Caco-2 (cell line): ENCODE measurements around the gene SAMD4B. TPM values are rescaled to one million over a fixed set of nuclear protein-coding genes. Genes with fewer than 3 reads are reported as not detected.

Experiments
- BruUV-seq: library from RNA; stranded (reverse); fragments of 400-500 nt; replicated peaks from 2 replicates; lab custom pipeline; 2021; lab: Mats Ljungman, UMichigan
- CTCF ChIA-PET: fragments of 300-600 bp; sonication (Branson Sonifier 250); formaldehyde crosslinking; loops from one replicate; lab custom pipeline; 2022; ENCODE audit warnings: antibody characterized with exemption; lab: Charles Lee
- POLR2A ChIA-PET: fragments of 300-600 bp; sonication (Branson Sonifier 250); formaldehyde crosslinking; loops from one replicate; lab custom pipeline; 2022; ENCODE audit warnings: antibody characterized with exemption; lab: Charles Lee
- DNase-seq, 2 experiments: peaks; one replicate each; pipeline versions ENCODE4 v3.0.0 to v3.0.0-alpha.2; 2020 to 2022
- H3K27me3 ChIP-seq: replicated peaks from 2 replicates; pipeline ENCODE4 v1.6.0; 2011; ENCODE audit warnings: low read length; ENCODE audit not compliant: control insufficient read depth, insufficient read depth
- H3K36me3 ChIP-seq: 2 replicates; pipeline ENCODE4 v1.5.1; 2011; ENCODE audit warnings: low read length; ENCODE audit not compliant: control insufficient read depth, insufficient read depth
- H3K4me1 ChIP-seq: fragments of 250-450 bp; sonication (Bioruptor Pico); 2 replicates; pipeline ENCODE4 v1.5.1; 2020; ENCODE audit warnings: mild to moderate bottlenecking
- H3K4me3 ChIP-seq: 2 replicates; pipeline ENCODE4 v1.5.1; 2011; ENCODE audit warnings: low read depth, mild to moderate bottlenecking, control low read depth, low read length
- H3K9me3 ChIP-seq: fragments of 250-450 bp; sonication (Bioruptor Pico); 2 replicates; pipeline ENCODE4 v1.5.1; 2020; ENCODE audit warnings: mild to moderate bottlenecking, moderate library complexity
- H3K27ac Mint-ChIP-seq: one replicate; pipeline ENCODE4 v1.8.0; 2022; ENCODE audit warnings: mixed read lengths; ENCODE audit not compliant: unreplicated experiment
- H3K27me3 Mint-ChIP-seq: one replicate; pipeline ENCODE4 v1.8.0; 2022; ENCODE audit warnings: mixed read lengths; ENCODE audit not compliant: insufficient read depth, unreplicated experiment
- H3K36me3 Mint-ChIP-seq: one replicate; pipeline ENCODE4 v1.8.0; 2022; ENCODE audit warnings: mild to moderate bottlenecking, mixed read lengths; ENCODE audit not compliant: insufficient read depth, unreplicated experiment
- H3K4me1 Mint-ChIP-seq: one replicate; pipeline ENCODE4 v1.8.0; 2022; ENCODE audit warnings: low read depth, mixed read lengths; ENCODE audit not compliant: unreplicated experiment
- H3K4me3 Mint-ChIP-seq: one replicate; pipeline ENCODE4 v1.8.0; 2022; ENCODE audit warnings: mild to moderate bottlenecking, moderate library complexity, mixed read lengths; ENCODE audit not compliant: unreplicated experiment
- H3K9me3 Mint-ChIP-seq: one replicate; pipeline ENCODE4 v1.8.0; 2022; ENCODE audit warnings: mixed read lengths; ENCODE audit not compliant: unreplicated experiment
- CTCF ChIP-seq, 2 experiments: fragments of 200-600 bp in 1 of 2; IDR thresholded peaks; 1 replicate in 1 of 2; 2 replicates in 1 of 2; pipeline versions ENCODE4 v1.5.1 to v1.8.0; 2011 to 2022; ENCODE audit warnings: antibody characterized with exemption in 1 of 2, control low read depth in 1 of 2, inconsistent platforms in 1 of 2, low read depth in 1 of 2, low read length in 1 of 2, mild to moderate bottlenecking in 1 of 2, moderate library complexity in 1 of 2; ENCODE audit not compliant: insufficient read depth in 1 of 2, severe bottlenecking in 1 of 2, unreplicated experiment in 1 of 2
- intact Hi-C: fragments of 100-400 bp; cut with micrococcal nuclease; formaldehyde crosslinking; loops from one replicate; pipeline ENCODE4 v1.10.0; 2022; ENCODE audit not compliant: unreplicated experiment
- total RNA-seq: library from RNA; stranded (reverse); gene quantifications from 2 replicates; pipeline ENCODE4 v1.2.3, GENCODE V29; 2022

The SAMD4B gene
- total RNA-seq, 1 experiment from 2014 or later: 132 TPM

- ChIA-PET POLR2A (interaction anchor here (0.5 to 0.9 kb wide), 2 partner anchors 15 to 18 kb away, joined by 3 read pairs; partner anchors contain the start of gene RPS16), CTCF (no interaction called here)
- Mint-ChIP-seq H3K9me3 (no peaks in the 10 kb centered on the region), H3K27me3 (no peaks in the 10 kb centered on the region), H3K27ac (no peak overlapping the region), H3K36me3 (peaks cover 51% of the 10 kb centered on the region), H3K4me3 (no peak overlapping the region), H3K4me1 (peaks cover 9% of the 10 kb centered on the region)
- no peak for DNase-seq
- intact Hi-C loops: no loop called here
- H3K9me3 ChIP-seq: no peaks in the 10 kb centered on the region
- H3K27me3 ChIP-seq: no peaks in the 10 kb centered on the region
- H3K4me3 ChIP-seq: no peak overlapping the region
- H3K36me3 ChIP-seq: peaks cover 3% of the 10 kb centered on the region
- no peak for TF ChIP-seq CTCF (IDR thresholded peaks at IDR 0.05; ENCODE audit: insufficient read depth in 1 of 2, low read depth in 1 of 2, low read length in 1 of 2, severe bottlenecking in 1 of 2, unreplicated experiment in 1 of 2)
- no TSS peak for BruUV-seq
- H3K4me1 ChIP-seq: peaks cover 7% of the 10 kb centered on the region; the same call in 1 of the 2 replicates
Observed at GRCh38 chr19:39417463-39418181, 75.4 kb downstream of the SAMD4B start.

GRCh38 chr19:39419003-39419402 is 76.8 kb downstream of the SAMD4B start:
- H3K4me1 Mint-ChIP-seq: peaks cover 8% of the 10 kb centered on the region
- H3K9me3 ChIP-seq: no peaks in the 10 kb centered on the region
- no peak overlapping the region for H3K27ac Mint-ChIP-seq
- BruUV-seq: no TSS peak
- H3K4me3 Mint-ChIP-seq: no peak overlapping the region
- H3K9me3 Mint-ChIP-seq: no peaks in the 10 kb centered on the region
- intact Hi-C loops: no loop called here
- no peak overlapping the region for H3K4me3 ChIP-seq
- ChIA-PET CTCF (interaction anchor here (0.5 kb wide), 1 partner anchor 110 kb away, joined by 9 read pairs; no protein-coding TSS in a partner anchor), POLR2A (no interaction called here)
- no peak for TF ChIP-seq CTCF (IDR thresholded peaks at IDR 0.05; ENCODE audit: insufficient read depth in 1 of 2, low read depth in 1 of 2, low read length in 1 of 2, severe bottlenecking in 1 of 2, unreplicated experiment in 1 of 2)
- peaks cover 53% of the 10 kb centered on the region for H3K36me3 Mint-ChIP-seq
- H3K4me1 ChIP-seq: peaks cover 5% of the 10 kb centered on the region; the same call in 1 of the 2 replicates
- H3K27me3 Mint-ChIP-seq: no peaks in the 10 kb centered on the region
- no peaks in the 10 kb centered on the region for H3K27me3 ChIP-seq
- H3K36me3 ChIP-seq: peaks cover 4% of the 10 kb centered on the region
- DNase-seq: no peak

GRCh38 chr19:39420769-39421168 is 78.5 kb downstream of the SAMD4B start:
- no peak for DNase-seq
- Histone ChIP-seq H3K36me3 (peaks cover 8% of the 10 kb centered on the region), H3K27me3 (no peaks in the 10 kb centered on the region), H3K9me3 (no peaks in the 10 kb centered on the region), H3K4me3 (no peak overlapping the region), H3K4me1 (no peaks in the 10 kb centered on the region)
- TF ChIP-seq CTCF (IDR thresholded peaks at IDR 0.05; ENCODE audit: insufficient read depth in 1 of 2, low read depth in 1 of 2, low read length in 1 of 2, severe bottlenecking in 1 of 2, unreplicated experiment in 1 of 2): no peak
- Mint-ChIP-seq H3K27me3 (no peaks in the 10 kb centered on the region), H3K36me3 (peaks cover 53% of the 10 kb centered on the region), H3K9me3 (no peaks in the 10 kb centered on the region), H3K27ac (no peak overlapping the region), H3K4me3 (no peak overlapping the region), H3K4me1 (no peaks in the 10 kb centered on the region)
- no TSS peak for BruUV-seq
- CTCF ChIA-PET: no interaction called here
- intact Hi-C loops: no loop called here
- POLR2A ChIA-PET: interaction anchor here (3.0 kb wide), 1 partner anchor 15 kb away, joined by 9 read pairs; the partner anchor contains the start of gene RPS16
